K562 (cell line): ENCODE results near the gene HARS1. TPM values are rescaled to one million over a fixed set of nuclear protein-coding genes. Genes with fewer than 3 reads are reported as not detected.

Source experiments
- ATAC-seq: fragments of 200-7000 bp; cut with Tn5 transposase; 3 replicates; pipeline ENCODE4 v1.9.1; 2020; ENCODE audit warnings: moderate library complexity
- BruUV-seq: library from RNA; stranded (reverse); fragments of 400-500 nt; replicated peaks from 2 replicates; lab custom pipeline; 2021; lab: Mats Ljungman, UMichigan
- CTCF ChIA-PET: fragments of 300-600 bp; formaldehyde crosslinking; extraction: SDS; loops from one replicate; lab custom pipeline; 2021; ENCODE audit warnings: low intra/inter-chr PET ratio; lab: Yijun Ruan, JAX
- POLR2A ChIA-PET: fragments of 300-600, 350-650 bp; sonication (Branson Sonifier 250); formaldehyde crosslinking; extraction: SDS; loops from one replicate; lab custom pipeline; 2021; ENCODE audit warnings: antibody characterized with exemption, inconsistent platforms; lab: Yijun Ruan, JAX
- DNase-seq, 4 experiments: peaks; one replicate each; pipeline versions ENCODE4 v3.0.0 to v3.0.0-alpha.2; 2011 to 2018; ENCODE audit warnings: low spot score in 3 of 4, mixed read lengths in 3 of 4; ENCODE audit errors: extremely low read depth in 1 of 4
- FAIRE-seq: peaks from 2 replicates; lab custom pipeline; 2011; peaks lifted over from hg19 to GRCh38; lab: Jason Lieb, UNC
- H2AFZ ChIP-seq: 2 replicates; pipeline ENCODE4 v1.6.0; 2011; ENCODE audit warnings: low read depth, low read length, control low read depth, inconsistent platforms
- H3K27ac ChIP-seq: fragments of 200-600 bp; 3 replicates; pipeline ENCODE4 v1.8.0; 2011; ENCODE audit warnings: low read depth, mild to moderate bottlenecking, control low read depth, inconsistent platforms, low read length, moderate library complexity, mixed read lengths; ENCODE audit errors: extremely low read depth
- H3K27me3 ChIP-seq, 2 experiments: fragments of 300-600 bp in 1 of 2; 2 replicates in 1 of 2; 3 replicates in 1 of 2; pipeline versions ENCODE4 v1.6.0 to v1.8.0; 2011; ENCODE audit warnings: inconsistent platforms in 2 of 2, low read length in 2 of 2, mild to moderate bottlenecking in 1 of 2, mixed read lengths in 1 of 2, moderate library complexity in 1 of 2; ENCODE audit not compliant: control insufficient read depth in 2 of 2, insufficient read depth in 2 of 2
- H3K36me3 ChIP-seq: fragments of 300-600 bp; 3 replicates; pipeline ENCODE4 v1.8.0; 2011; ENCODE audit warnings: mild to moderate bottlenecking, low read length, inconsistent platforms; ENCODE audit not compliant: control insufficient read depth, insufficient read depth
- H3K4me1 ChIP-seq, 2 experiments: fragments of 200-600 bp in 1 of 2; replicated peaks in 1 of 2; 2 replicates in 1 of 2; 3 replicates in 1 of 2; pipeline versions ENCODE4 v1.5.1 to v1.8.0; 2011; ENCODE audit warnings: inconsistent platforms in 2 of 2, low read length in 2 of 2, mild to moderate bottlenecking in 1 of 2, mixed read lengths in 1 of 2, moderate library complexity in 1 of 2; ENCODE audit not compliant: control insufficient read depth in 2 of 2, insufficient read depth in 2 of 2
- H3K4me2 ChIP-seq: 2 replicates; pipeline ENCODE4 v1.6.1; 2011; ENCODE audit warnings: low read length, control low read depth, inconsistent platforms, mixed read lengths; ENCODE audit not compliant: insufficient read depth
- H3K4me3 ChIP-seq: fragments of 200-600 bp; sonication (generic), shearing (Covaris generic); 2 replicates; pipeline ENCODE4 v1.5.1; 2016; ENCODE audit warnings: control low read depth, inconsistent platforms
- H3K79me2 ChIP-seq: fragments of 200-600 bp; 3 replicates; pipeline ENCODE4 v1.8.0; 2011; ENCODE audit warnings: low read length, inconsistent platforms; ENCODE audit not compliant: control insufficient read depth, insufficient read depth
- H3K9ac ChIP-seq, 2 experiments: 2 replicates each; pipeline versions ENCODE4 v1.6.0 to v1.6.1; 2011; ENCODE audit warnings: low read depth in 2 of 2, low read length in 2 of 2, control low read depth in 1 of 2, inconsistent platforms in 1 of 2, mild to moderate bottlenecking in 1 of 2, mixed read lengths in 1 of 2; ENCODE audit not compliant: insufficient read depth in 1 of 2
- H3K9me1 ChIP-seq: one replicate; pipeline ENCODE4 v1.6.0; 2011; ENCODE audit warnings: inconsistent platforms, mild to moderate bottlenecking, low read length, moderate library complexity; ENCODE audit not compliant: control insufficient read depth, insufficient read depth
- H3K9me3 ChIP-seq: replicated peaks from 2 replicates; pipeline ENCODE4 v1.5.1; 2011; ENCODE audit warnings: low read depth, low read length, inconsistent platforms; ENCODE audit not compliant: control insufficient read depth, insufficient read depth
- H4K20me1 ChIP-seq: replicated peaks from 2 replicates; pipeline ENCODE4 v1.6.1; 2011; ENCODE audit warnings: low read length, inconsistent platforms, mixed read lengths; ENCODE audit not compliant: control insufficient read depth, insufficient read depth
- ATF3 ChIP-seq, 2 experiments: fragments of 450-650 bp in 1 of 2; sonication (generic) in 1 of 2; formaldehyde crosslinking in 1 of 2; IDR thresholded peaks in 1 of 2; conservative IDR thresholded peaks in 1 of 2; 2 replicates each; pipeline versions ENCODE4 v1.6.1 to v1.8.1; 2016 to 2023; ENCODE audit warnings: mild to moderate bottlenecking in 2 of 2, moderate library complexity in 2 of 2, inconsistent platforms in 1 of 2, missing genetic modification reagents in 1 of 2
- HNRNPLL ChIP-seq: fragments of 200-400 bp; formaldehyde crosslinking; IDR thresholded peaks from 2 replicates; pipeline ENCODE4 v1.6.1; 2017; ENCODE audit warnings: low read length, low read depth, mild to moderate bottlenecking; ENCODE audit not compliant: poor library complexity, severe bottlenecking
- PML ChIP-seq: IDR thresholded peaks from 2 replicates; pipeline ENCODE4 v1.6.1; 2012; ENCODE audit warnings: low read length, inconsistent platforms
- SIN3A ChIP-seq, 2 experiments: fragments of 150-350 bp in 1 of 2; IDR thresholded peaks; 2 replicates each; pipeline ENCODE4 v1.6.1; 2011 to 2016; ENCODE audit warnings: borderline replicate concordance in 2 of 2, low read depth in 2 of 2, low read length in 2 of 2, mild to moderate bottlenecking in 2 of 2, moderate library complexity in 2 of 2; ENCODE audit not compliant: control insufficient read depth in 1 of 2
- SMAD4 ChIP-seq: fragments of 250-450 bp; sonication (Bioruptor Pico); conservative IDR thresholded peaks from 2 replicates; pipeline ENCODE4 v1.8.0; 2021; ENCODE audit warnings: inconsistent platforms, mild to moderate bottlenecking, moderate library complexity
- SRF ChIP-seq, 2 experiments: fragments of 250-450, 450-650 bp in 1 of 2; sonication (Bioruptor Pico) in 1 of 2; sonication (generic) in 1 of 2; formaldehyde crosslinking; IDR thresholded peaks; 2 replicates each; pipeline versions ENCODE4 v1.5.0 to v1.5.1; 2020 to 2022; ENCODE audit warnings: mild to moderate bottlenecking in 1 of 2, missing genetic modification reagents in 1 of 2
- TEAD2 ChIP-seq: fragments of 450-650 bp; IDR thresholded peaks from 2 replicates; pipeline ENCODE4 v1.6.1; 2016; ENCODE audit warnings: missing genetic modification characterization, control low read depth, missing compliant biosample characterization
- WGBS: fragments of 100-300 bp; shearing (Covaris generic); methylation state at CpG from one replicate; pipeline ENCODE4 v1.1.6; 2016; ENCODE audit warnings: low coverage, mixed read lengths; ENCODE audit not compliant: insufficient coverage; ENCODE audit errors: missing lambda C conversion rate; 5-methylcytosine and 5-hydroxymethylcytosine counted together
- in situ Hi-C: fragments of 300-500 bp; cut with MboI; formaldehyde crosslinking; loops from 4 replicates; pipeline ENCODE4 v1.15.0; 2018; ENCODE audit warnings: inconsistent platforms, mixed read lengths
- intact Hi-C: fragments of 100-400 bp; cut with micrococcal nuclease; formaldehyde crosslinking; loops from 2 replicates; pipeline ENCODE4 v1.14.2; 2022
- polyA plus RNA-seq, 8 experiments: library from polyadenylated mRNA; depleted of rRNA in 4 of 8; stranded (reverse) in 5 of 8; unstranded in 3 of 8; fragments of >200 nt; fragmentation: Nextera tagmentation in 2 of 8; fragmentation: Illumina TruSeq in 1 of 8; extraction: Ambion mirVana in 2 of 8; extraction: Trizol in 1 of 8; gene quantifications; 2 replicates each; pipeline versions ENCODE4 v1.2.1 to v1.2.3, GENCODE V29; 2011 to 2014; ENCODE audit warnings: inconsistent platforms in 1 of 8, missing spikeins in 1 of 8
- total RNA-seq, 7 experiments: library from RNA; depleted of rRNA in 6 of 7; stranded (reverse); fragments of >200 nt in 6 of 7; fragmentation: Illumina TruSeq in 2 of 7; extraction: Trizol in 2 of 7; gene quantifications; 2 replicates each; pipeline versions ENCODE4 v1.2.1 to v1.2.3, GENCODE V29; 2011 to 2021; ENCODE audit warnings: low replicate concordance in 1 of 7

Gene HARS1
- total and polyA plus RNA-seq, 9 of the 15 experiments (the other 6 are each of a cell fraction or from before 2014, with no cell fraction given): 13.5 to 88.5 (median 75.2) TPM

DNA sequence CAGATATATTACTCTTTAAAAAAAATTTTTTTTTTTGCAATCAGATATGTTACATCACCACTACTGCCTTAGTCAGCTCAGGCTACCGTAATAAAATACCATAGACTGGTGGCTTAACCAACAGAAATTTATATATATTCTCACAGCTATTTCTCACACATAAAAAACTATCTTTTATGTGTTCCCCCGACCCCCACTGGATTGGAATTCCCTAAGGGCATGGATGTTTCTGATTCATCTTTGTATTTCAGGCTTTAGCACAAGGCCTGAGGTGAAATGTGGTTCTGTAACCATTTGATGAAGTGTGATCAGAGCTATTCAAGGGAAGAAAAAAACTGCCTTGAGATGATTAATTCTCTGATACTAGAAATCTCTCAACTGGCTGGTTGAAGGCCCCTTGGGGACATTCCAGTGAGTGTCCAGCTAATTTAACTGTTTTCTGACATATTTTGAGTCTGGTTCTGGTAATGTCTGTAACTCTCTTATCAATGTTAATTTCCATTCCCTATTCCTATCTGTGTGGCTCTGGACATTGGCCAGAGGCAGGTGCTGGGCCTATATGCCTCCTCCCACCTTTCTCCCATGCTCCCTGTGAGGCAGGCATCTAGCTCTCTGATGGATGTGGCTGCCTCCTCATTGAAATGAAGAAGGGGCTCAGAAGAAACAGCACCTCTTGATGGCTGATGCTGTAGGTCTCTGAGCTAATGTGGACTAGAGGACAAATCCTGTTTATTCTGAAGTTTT, 60.7 kb downstream of the HARS1 start:
- ATAC-seq: no peak
- H3K9me3 ChIP-seq: no peaks in the 10 kb centered on the region
- H3K9ac ChIP-seq: no peak overlapping the region
- H3K27me3 ChIP-seq: no peaks in the 10 kb centered on the region
- H3K36me3 ChIP-seq: no peaks in the 10 kb centered on the region
- no peaks in the 10 kb centered on the region for H4K20me1 ChIP-seq
- BruUV-seq: no TSS peak
- TF ChIP-seq TEAD2 (tag): no peak
- peak; percentile 34; the same call in 1 of the 2 replicates for TF ChIP-seq ATF3 (IDR thresholded peaks at IDR 0.05)
- no peak for TF ChIP-seq ATF3 (CRISPR knock-in tag; conservative IDR thresholded peaks at IDR 0.05)
- no peak for TF ChIP-seq HNRNPLL
- no peak for TF ChIP-seq PML
- no peak for TF ChIP-seq SRF (CRISPR knock-in tag; IDR thresholded peaks at IDR 0.05)
- no peak for TF ChIP-seq SMAD4
- TF ChIP-seq SIN3A (IDR thresholded peaks at IDR 0.05; ENCODE audit: borderline replicate concordance in 2 of 2, control insufficient read depth in 1 of 2, low read depth in 2 of 2, low read length in 2 of 2): no peak
- no peaks in the 10 kb centered on the region for H3K9me1 ChIP-seq
- intact Hi-C loops: no loop called here
- no peak overlapping the region for H2AFZ ChIP-seq
- FAIRE-seq: no peak
- ChIA-PET CTCF (no interaction called here), POLR2A (no interaction called here)
- 24% methylated on average over 2 of the region's 2 CpGs for WGBS
- H3K4me2 ChIP-seq: no peak overlapping the region
- no peak for DNase-seq
- no peaks in the 10 kb centered on the region for H3K79me2 ChIP-seq
- peaks cover 0 to 14% of the 10 kb centered on the region in 2 experiments; a peak in 2 of 5 replicates for H3K4me1 ChIP-seq
- H3K27ac ChIP-seq: no peak overlapping the region
- no peak overlapping the region for H3K4me3 ChIP-seq
- in situ Hi-C loops: no loop called here
